CD4-positive, alpha-beta T cell (primary cell): ENCODE data around the gene AP1S3. TPM values are rescaled to one million over a fixed set of nuclear protein-coding genes. Genes with fewer than 3 reads are reported as not detected.
A peak's percentile ranks its signal among the peaks of the same experiment; 100 is the strongest.

Experiments
- ATAC-seq: fragments of 200-7000 bp; cut with Tn5 transposase; one replicate; pipeline ENCODE4 v1.10.0; 2022; ENCODE audit warnings: mild to moderate bottlenecking; ENCODE audit not compliant: poor library complexity
- CTCF ChIA-PET: fragments of 350-600 bp; sonication (Branson Sonifier 250); formaldehyde crosslinking; loops from one replicate; lab custom pipeline; 2021; ENCODE audit warnings: antibody characterized with exemption, inconsistent platforms; lab: Charles Lee
- POLR2A ChIA-PET: fragments of 350-600 bp; sonication (Branson Sonifier 250); formaldehyde crosslinking; loops from one replicate; lab custom pipeline; 2021; ENCODE audit warnings: antibody characterized with exemption, inconsistent platforms; lab: Charles Lee
- DNase-seq, 14 experiments: peaks; one replicate each; pipeline ENCODE4 v3.0.0-alpha.2; 2013 to 2020; ENCODE audit warnings: mixed read lengths in 2 of 14
- H3K27ac ChIP-seq, 2 donors: one replicate each; pipeline versions ENCODE4 v1.5.1 to v1.7.0; 2013; ENCODE audit warnings: low read length in 2 of 2, low read depth in 1 of 2, mild to moderate bottlenecking in 1 of 2
- H3K27me3 ChIP-seq, 2 experiments: 1 replicate in 1 of 2; 2 replicates in 1 of 2; pipeline versions ENCODE4 v1.6.1 to v1.7.0; 2013; ENCODE audit warnings: low read length in 2 of 2, control low read depth in 1 of 2, mild to moderate bottlenecking in 1 of 2, moderate library complexity in 1 of 2; ENCODE audit not compliant: insufficient read depth in 2 of 2, control insufficient read depth in 1 of 2
- H3K36me3 ChIP-seq: one replicate; pipeline ENCODE4 v1.6.1; 2013; ENCODE audit warnings: low read length, control low read depth; ENCODE audit not compliant: insufficient read depth
- H3K4me1 ChIP-seq: one replicate; pipeline ENCODE4 v1.6.1; 2013; ENCODE audit warnings: low read length, control low read depth; ENCODE audit not compliant: insufficient read depth
- H3K4me3 ChIP-seq: one replicate; pipeline ENCODE4 v1.5.1; 2013; ENCODE audit warnings: mild to moderate bottlenecking, low read length, moderate library complexity
- H3K9me3 ChIP-seq, 2 experiments: 1 replicate in 1 of 2; 2 replicates in 1 of 2; pipeline versions ENCODE4 v1.6.1 to v1.7.0; 2013; ENCODE audit warnings: low read length in 2 of 2, mild to moderate bottlenecking in 2 of 2, control low read depth in 1 of 2, moderate library complexity in 1 of 2; ENCODE audit not compliant: control insufficient read depth in 1 of 2, insufficient read depth in 1 of 2
- H3K27ac Mint-ChIP-seq: one replicate; pipeline ENCODE4 v1.8.0; 2020; ENCODE audit warnings: mixed read lengths
- H3K27me3 Mint-ChIP-seq: one replicate; pipeline ENCODE4 v1.8.0; 2021; ENCODE audit warnings: mixed read lengths
- H3K36me3 Mint-ChIP-seq: one replicate; pipeline ENCODE4 v1.8.0; 2021; ENCODE audit warnings: low read depth, mixed read lengths
- H3K4me1 Mint-ChIP-seq: one replicate; pipeline ENCODE4 v1.8.0; 2021; ENCODE audit warnings: low read depth, mixed read lengths
- H3K4me3 Mint-ChIP-seq: one replicate; pipeline ENCODE4 v1.8.0; 2020; ENCODE audit warnings: mild to moderate bottlenecking, mixed read lengths
- H3K9me3 Mint-ChIP-seq: one replicate; pipeline ENCODE4 v1.8.0; 2020; ENCODE audit warnings: mixed read lengths
- CTCF ChIP-seq: fragments of 200-600 bp; IDR thresholded peaks from one replicate; pipeline ENCODE4 v1.8.0; 2022; ENCODE audit warnings: antibody characterized with exemption, mild to moderate bottlenecking
- intact Hi-C, 2 experiments: fragments of 100-400 bp; cut with DNase I in 1 of 2; cut with micrococcal nuclease in 1 of 2; formaldehyde crosslinking; loops; one replicate each; pipeline versions ENCODE4 v1.15.1 to v1.9.0; 2023 to 2025; cut with DNase I, micrococcal nuclease
- total RNA-seq, 174 experiments: library from RNA in 2 of 174; stranded (reverse) in 2 of 174; gene quantifications; one replicate each; pipeline ENCODE4 v1.2.3 and lab custom pipeline; 2021 to 2026

The AP1S3 gene
- total RNA-seq, 2 experiments from 2014 or later = 0.50 to 0.71 TPM

- Histone ChIP-seq H3K27me3 (no peaks in the 10 kb centered on the region), H3K4me1 (no peaks in the 10 kb centered on the region), H3K9me3 (no peaks in the 10 kb centered on the region), H3K27ac (no peak overlapping the region), H3K4me3 (no peak overlapping the region), H3K36me3 (no peaks in the 10 kb centered on the region)
- TF ChIP-seq CTCF = no peak
- Mint-ChIP-seq H3K4me3 (no peak overlapping the region), H3K4me1 (no peaks in the 10 kb centered on the region), H3K9me3 (no peaks in the 10 kb centered on the region), H3K36me3 (no peaks in the 10 kb centered on the region), H3K27me3 (no peaks in the 10 kb centered on the region), H3K27ac (no peak overlapping the region)
- peak in 2 of 14 experiments; percentile 5 to 11 for DNase-seq
- no peak for ATAC-seq
- ChIA-PET POLR2A (no interaction called here), CTCF (no interaction called here)
- intact Hi-C loops = no loop called here
Observed at GRCh38 chr2:223797811-223798721, 39.3 kb downstream of the AP1S3 start.

- TF ChIP-seq CTCF = no peak
- Histone ChIP-seq H3K4me3 (no peak overlapping the region), H3K4me1 (no peaks in the 10 kb centered on the region), H3K27ac (no peak overlapping the region), H3K36me3 (no peaks in the 10 kb centered on the region), H3K9me3 (no peaks in the 10 kb centered on the region), H3K27me3 (no peaks in the 10 kb centered on the region)
- Mint-ChIP-seq H3K4me3 (no peak overlapping the region), H3K27me3 (no peaks in the 10 kb centered on the region), H3K36me3 (no peaks in the 10 kb centered on the region), H3K9me3 (no peaks in the 10 kb centered on the region), H3K4me1 (no peaks in the 10 kb centered on the region), H3K27ac (no peak overlapping the region)
- ATAC-seq (no peak), DNase-seq (no peak)
- CTCF ChIA-PET = no interaction called here
- POLR2A ChIA-PET = interaction anchor here (0.5 kb wide), 1 partner anchor 14 kb away, joined by 3 read pairs; no protein-coding TSS in a partner anchor
- intact Hi-C loops = no loop called here
Observed at GRCh38 chr2:223797037-223797436, 40.3 kb downstream of the AP1S3 start.

GRCh38 chr2:223789423-223789822, 48.0 kb downstream of the AP1S3 start:
- ChIA-PET POLR2A (no interaction called here), CTCF (no interaction called here)
- no peak overlapping the region for H3K27ac Mint-ChIP-seq
- intact Hi-C loops = no loop called here
- no peaks in the 10 kb centered on the region for H3K4me1 ChIP-seq
- no peaks in the 10 kb centered on the region for H3K9me3 ChIP-seq
- H3K27me3 Mint-ChIP-seq = peaks cover 6% of the 10 kb centered on the region
- H3K36me3 ChIP-seq = no peaks in the 10 kb centered on the region
- no peak overlapping the region for H3K27ac ChIP-seq
- no peak for ATAC-seq
- TF ChIP-seq CTCF = no peak
- no peaks in the 10 kb centered on the region for H3K4me1 Mint-ChIP-seq
- H3K4me3 Mint-ChIP-seq = no peak overlapping the region
- no peaks in the 10 kb centered on the region for H3K36me3 Mint-ChIP-seq
- H3K27me3 ChIP-seq = no peaks in the 10 kb centered on the region
- DNase-seq = no peak
- no peaks in the 10 kb centered on the region for H3K9me3 Mint-ChIP-seq
- no peak overlapping the region for H3K4me3 ChIP-seq
